ENCODE measurements around the gene SLC35E3. TPM values are rescaled to one million over a fixed set of nuclear protein-coding genes. Genes with fewer than 3 reads are reported as not detected.

SLC35E3 gene
- total RNA-seq, 1 experiment from 2014 or later, result 10.8 TPM

DNA sequence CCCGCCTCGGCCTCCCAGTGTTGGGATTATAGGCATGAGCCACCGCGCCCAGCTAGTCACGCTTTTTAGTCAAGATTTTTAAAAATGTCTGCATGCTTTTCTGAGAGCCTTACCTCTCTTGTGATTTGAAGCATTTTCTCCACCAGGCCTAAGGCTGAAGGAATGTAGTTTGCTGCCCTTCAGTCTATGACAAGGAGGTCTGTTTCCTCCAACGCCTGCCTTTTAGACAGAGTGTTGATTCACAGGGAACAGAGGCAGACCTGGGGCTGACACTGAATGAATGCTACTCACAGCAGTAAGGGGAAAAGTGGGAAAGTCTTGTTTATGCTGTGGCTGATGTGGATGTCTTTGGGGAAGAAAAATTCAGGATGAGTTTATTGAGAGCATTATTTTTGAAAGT lies 34.8 kb downstream of the SLC35E3 start:
- CTCF ChIA-PET, result interaction anchor here (1.1 kb wide), 1 partner anchor 49 kb away, joined by 3 read pairs; no protein-coding TSS in a partner anchor
- no peak for TF ChIP-seq CTCF (IDR thresholded peaks at IDR 0.05; ENCODE audit: unreplicated experiment)
- no TSS peak for BruUV-seq (replicated peaks)
- Mint-ChIP-seq H3K9me3 (ENCODE audit: low read depth, unreplicated experiment) (no peaks in the 10 kb centered on the region), H3K27ac (ENCODE audit: unreplicated experiment) (no peak overlapping the region), H3K27me3 (ENCODE audit: unreplicated experiment) (no peaks in the 10 kb centered on the region), H3K4me1 (ENCODE audit: low read depth, unreplicated experiment) (peaks cover 8% of the 10 kb centered on the region), H3K36me3 (ENCODE audit: insufficient read depth, unreplicated experiment) (no peaks in the 10 kb centered on the region), H3K4me3 (ENCODE audit: low read depth, unreplicated experiment) (no peak overlapping the region)
- DNase-seq, result no peak
- intact Hi-C loops (cut with micrococcal nuclease; ENCODE audit: unreplicated experiment), result no loop called here

- H3K4me3 Mint-ChIP-seq (ENCODE audit: low read depth, unreplicated experiment), result no peak overlapping the region
- TF ChIP-seq CTCF (IDR thresholded peaks at IDR 0.05; ENCODE audit: unreplicated experiment), result no peak
- no peaks in the 10 kb centered on the region for H3K27me3 Mint-ChIP-seq (ENCODE audit: unreplicated experiment)
- no peak for DNase-seq
- no TSS peak for BruUV-seq (replicated peaks)
- intact Hi-C loops (cut with micrococcal nuclease; ENCODE audit: unreplicated experiment), result no loop called here
- H3K36me3 Mint-ChIP-seq (ENCODE audit: insufficient read depth, unreplicated experiment), result no peaks in the 10 kb centered on the region
- H3K4me1 Mint-ChIP-seq (ENCODE audit: low read depth, unreplicated experiment), result peaks cover 9% of the 10 kb centered on the region
- CTCF ChIA-PET, result interaction anchor here (1.1 kb wide), 1 partner anchor 48 kb away, joined by 3 read pairs; no protein-coding TSS in a partner anchor
- no peaks in the 10 kb centered on the region for H3K9me3 Mint-ChIP-seq (ENCODE audit: low read depth, unreplicated experiment)
- H3K27ac Mint-ChIP-seq (ENCODE audit: unreplicated experiment), result no peak overlapping the region
These were observed 35.8 kb downstream of the SLC35E3 start for GRCh38 chr12:68781728-68782127.

DNA sequence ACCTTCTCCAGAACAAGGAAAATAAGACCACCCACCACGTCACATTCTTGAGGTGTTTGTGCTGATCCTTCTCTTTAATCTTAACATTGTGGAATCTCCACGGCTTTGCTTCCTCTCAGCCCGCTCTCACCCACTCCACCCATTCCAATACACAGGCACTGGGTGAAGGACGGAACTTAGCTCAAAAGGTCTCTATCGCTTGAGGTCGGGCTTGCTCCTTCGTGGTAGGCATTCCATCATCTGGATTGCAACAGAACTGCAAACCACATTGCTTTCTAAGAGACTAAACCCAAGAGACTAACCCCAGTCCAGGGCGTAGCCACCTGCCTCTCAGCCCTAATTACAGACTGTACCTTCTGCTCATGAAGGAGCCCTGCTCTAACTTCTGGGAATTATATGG lies 38.0 kb downstream of the SLC35E3 start:
- no TSS peak for BruUV-seq (replicated peaks)
- Mint-ChIP-seq H3K4me3 (ENCODE audit: low read depth, unreplicated experiment) (no peak overlapping the region), H3K36me3 (ENCODE audit: insufficient read depth, unreplicated experiment) (no peaks in the 10 kb centered on the region), H3K9me3 (ENCODE audit: low read depth, unreplicated experiment) (no peaks in the 10 kb centered on the region), H3K27ac (ENCODE audit: unreplicated experiment) (no peak overlapping the region), H3K4me1 (ENCODE audit: low read depth, unreplicated experiment) (peaks cover 24% of the 10 kb centered on the region), H3K27me3 (ENCODE audit: unreplicated experiment) (no peaks in the 10 kb centered on the region)
- no peak for TF ChIP-seq CTCF (IDR thresholded peaks at IDR 0.05; ENCODE audit: unreplicated experiment)
- no peak for DNase-seq
- CTCF ChIA-PET, result interaction anchor here (0.6 to 0.7 kb wide), 2 partner anchors 38 to 139 kb away, joined by 3 to 4 read pairs; partner anchors contain the start of gene SLC35E3
- intact Hi-C loops (cut with micrococcal nuclease; ENCODE audit: unreplicated experiment), result no loop called here

DNA sequence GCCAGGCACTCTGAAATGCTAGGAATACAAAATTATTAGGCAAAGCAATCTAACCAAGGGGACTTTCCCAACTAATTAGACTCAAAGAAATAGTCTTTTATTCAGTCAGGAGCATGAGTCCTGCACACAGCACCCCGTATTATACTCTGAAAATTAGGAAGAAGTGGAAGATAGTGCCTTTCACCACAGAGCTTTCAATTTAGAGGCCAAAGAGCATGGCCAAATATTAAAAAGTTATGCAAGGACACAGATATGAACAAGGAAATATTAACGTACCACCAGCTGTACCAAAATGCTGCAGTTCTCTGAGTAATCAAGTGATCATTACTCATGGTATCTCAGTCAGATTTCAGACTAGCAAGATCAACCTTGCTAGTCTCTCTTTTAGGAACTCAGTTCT lies 39.4 kb downstream of the SLC35E3 start:
- no peaks in the 10 kb centered on the region for H3K9me3 Mint-ChIP-seq (ENCODE audit: low read depth, unreplicated experiment)
- peaks cover 24% of the 10 kb centered on the region for H3K4me1 Mint-ChIP-seq (ENCODE audit: low read depth, unreplicated experiment)
- no peak overlapping the region for H3K27ac Mint-ChIP-seq (ENCODE audit: unreplicated experiment)
- no TSS peak for BruUV-seq (replicated peaks)
- H3K4me3 Mint-ChIP-seq (ENCODE audit: low read depth, unreplicated experiment), result no peak overlapping the region
- no peak for DNase-seq
- H3K27me3 Mint-ChIP-seq (ENCODE audit: unreplicated experiment), result no peaks in the 10 kb centered on the region
- CTCF ChIA-PET, result interaction anchor here (0.6 to 1.1 kb wide), 2 partner anchors 10 to 141 kb away, joined by 3 read pairs; no protein-coding TSS in a partner anchor
- intact Hi-C loops (cut with micrococcal nuclease; ENCODE audit: unreplicated experiment), result loop anchor here (5.0 kb wide), 1 partner anchor 38 kb away; the partner anchor contains the start of gene SLC35E3
- no peaks in the 10 kb centered on the region for H3K36me3 Mint-ChIP-seq (ENCODE audit: insufficient read depth, unreplicated experiment)
- no peak for TF ChIP-seq CTCF (IDR thresholded peaks at IDR 0.05; ENCODE audit: unreplicated experiment)
